Lung (tissue), 12 donors: ENCODE data around the gene CA5A. TPM values are rescaled to one million over a fixed set of nuclear protein-coding genes. Genes with fewer than 3 reads are reported as not detected.
A peak's percentile ranks its signal among the peaks of the same experiment; 100 is the strongest.
"Not testable (repeated sequence)": the region's sequence is repeated elsewhere in the genome, so short reads cannot be mapped to it uniquely, and the experiment has no call there.

Source experiments
- ATAC-seq: fragments of 200-7000 bp; cut with Tn5 transposase; one replicate; pipeline ENCODE4 v1.9.1; 2020; ENCODE audit warnings: moderate number of reproducible peaks; ENCODE audit not compliant: insufficient read depth, low FRiP score
- DNase-seq, 3 donors: peaks; one replicate each; pipeline ENCODE4 v3.0.0-alpha.2; 2013 to 2017
- H3K27ac ChIP-seq, 2 donors: one replicate each; pipeline ENCODE4 v1.5.1; 2013; ENCODE audit warnings: mild to moderate bottlenecking in 2 of 2, moderate library complexity in 2 of 2, control low read depth in 1 of 2, inconsistent platforms in 1 of 2, low read depth in 1 of 2, low read length in 1 of 2
- H3K27me3 ChIP-seq, 3 donors: one replicate each; pipeline ENCODE4 v1.5.1; 2013; ENCODE audit warnings: low read length in 2 of 3; ENCODE audit not compliant: control insufficient read depth in 3 of 3, insufficient read depth in 3 of 3
- H3K36me3 ChIP-seq, 4 donors: one replicate each; pipeline ENCODE4 v1.5.1; 2013; ENCODE audit warnings: low read length in 4 of 4, mild to moderate bottlenecking in 1 of 4, moderate library complexity in 1 of 4; ENCODE audit not compliant: control insufficient read depth in 4 of 4, insufficient read depth in 4 of 4
- H3K4me1 ChIP-seq, 5 donors: one replicate each; pipeline ENCODE4 v1.5.1; 2013; ENCODE audit warnings: low read length in 5 of 5, mild to moderate bottlenecking in 2 of 5, moderate library complexity in 1 of 5; ENCODE audit not compliant: control insufficient read depth in 5 of 5, insufficient read depth in 5 of 5
- H3K4me3 ChIP-seq: one replicate; pipeline ENCODE4 v1.5.1; 2013; ENCODE audit warnings: mild to moderate bottlenecking, control low read depth, moderate library complexity
- H3K9ac ChIP-seq, 2 donors: one replicate each; pipeline ENCODE4 v1.5.1; 2013; ENCODE audit warnings: low read length in 2 of 2, control low read depth in 1 of 2; ENCODE audit not compliant: insufficient read depth in 1 of 2
- H3K9me3 ChIP-seq, 4 donors: one replicate each; pipeline ENCODE4 v1.5.1; 2013; ENCODE audit warnings: low read length in 3 of 4, mild to moderate bottlenecking in 1 of 4, moderate library complexity in 1 of 4; ENCODE audit not compliant: control insufficient read depth in 4 of 4, insufficient read depth in 3 of 4
- CTCF ChIP-seq: IDR thresholded peaks from 2 replicates; pipeline ENCODE4 v1.5.1; 2012; ENCODE audit warnings: mild to moderate bottlenecking; ENCODE audit errors: control extremely low read depth, extremely low read depth
- WGBS, 2 donors: extraction: QIAGEN DNeasy Blood & Tissue Kit; methylation state at CpG; one replicate each; pipeline ENCODE4 v1.1.7; 2013; 5-methylcytosine and 5-hydroxymethylcytosine counted together
- polyA plus RNA-seq, 2 donors: library from polyadenylated mRNA; stranded (reverse); fragments of 200-250 nt; gene quantifications; one replicate each; pipeline ENCODE4 v1.2.1, GENCODE V29; 2013
- total RNA-seq, 2 donors: library from RNA; depleted of rRNA in 1 of 2; stranded (reverse); fragments of >200 nt in 1 of 2; gene quantifications; one replicate each; pipeline ENCODE4 v1.2.1, GENCODE V29; 2014 to 2021
- donor health status: control.
- donor health status: control.
- donor health status: Bipolar disorder and iron deficiency.
- donor health status: healthy.
- donor health status: DM: yes; HTN: yes; CAD: no.

CA5A gene
- total and polyA plus RNA-seq, 4 donors: 0.03 to 0.63 (median 0.14) TPM; not detected in 1

- not testable (repeated sequence) for H3K27me3 ChIP-seq, H3K4me1 ChIP-seq, DNase-seq, H3K36me3 ChIP-seq, H3K9ac ChIP-seq, H3K27ac ChIP-seq, H3K9me3 ChIP-seq, ATAC-seq, H3K4me3 ChIP-seq
- 81 to 85% methylated on average over 18 of the region's 18 CpGs for WGBS, 2 donors
These were observed 74.8 kb downstream of the CA5A start for GRCh38 chr16:87861300-87862099.

- H3K4me1 ChIP-seq: no peaks in the 10 kb centered on the region
- H3K9ac ChIP-seq: no peak overlapping the region
- H3K9me3 ChIP-seq: no peaks in the 10 kb centered on the region
- TF ChIP-seq CTCF: no peak
- WGBS, 2 donors: 71 to 77% methylated on average over 26 of the region's 26 CpGs
- no peaks in the 10 kb centered on the region for H3K36me3 ChIP-seq
- no peak for DNase-seq
- H3K4me3 ChIP-seq: no peak overlapping the region
- ATAC-seq: no peak
- H3K27me3 ChIP-seq: no peaks in the 10 kb centered on the region
- H3K27ac ChIP-seq: no peak overlapping the region
These were observed 75.6 kb downstream of the CA5A start for GRCh38 chr16:87860553-87861299.

GRCh38 chr16:87858151-87858993 lies 78.0 kb downstream of the CA5A start:
- DNase-seq: peak in 2 of 3 donors; percentile 56 to 65
- not testable (repeated sequence) for H3K27ac ChIP-seq, H3K9me3 ChIP-seq, ATAC-seq, H3K4me3 ChIP-seq, H3K9ac ChIP-seq, H3K4me1 ChIP-seq, H3K36me3 ChIP-seq, H3K27me3 ChIP-seq
- 66 to 76% methylated on average over 27 of the region's 27 CpGs for WGBS, 2 donors

- Histone ChIP-seq H3K4me1 (peaks cover 0 to 17% (median 7%) of the 10 kb centered on the region in 5 donors), H3K9me3 (no peaks in the 10 kb centered on the region), H3K27ac (no peak overlapping the region), H3K27me3 (no peaks in the 10 kb centered on the region), H3K36me3 (no peaks in the 10 kb centered on the region), H3K4me3 (no peak overlapping the region), H3K9ac (no peak overlapping the region)
- 83 to 84% methylated on average over 15 of the region's 15 CpGs for WGBS, 2 donors
- DNase-seq (no peak), ATAC-seq (no peak)
- no peak for TF ChIP-seq CTCF
These were observed 79.5 kb downstream of the CA5A start for GRCh38 chr16:87856791-87857228.
